ENCODE results near the gene JAK3. TPM values are rescaled to one million over a fixed set of nuclear protein-coding genes. Genes with fewer than 3 reads are reported as not detected.

JAK3 gene
- total RNA-seq, result 2.2 and 2.3 TPM in 2 replicates

GRCh38 chr19:17847538-17848366, at the start of gene JAK3:
Gene JAK3, minus strand, starts transcription at chr19:17847982. Its CDS starts 3,565 bp downstream, at chr19:17844417.

GRCh38 chr19:17871878-17872250, 24.1 kb upstream of the JAK3 start, which contains the start of gene SLC5A5:
Gene SLC5A5, plus strand, starts transcription at chr19:17871945. Its CDS starts 375 bp downstream, at chr19:17872320.

GRCh38 chr19:17859533-17860330, 11.9 kb upstream of the JAK3 start, which contains the start of gene RPL18A:
Gene RPL18A, plus strand, starts transcription at chr19:17859910. Its CDS starts 47 bp downstream, at chr19:17859957.

DNA sequence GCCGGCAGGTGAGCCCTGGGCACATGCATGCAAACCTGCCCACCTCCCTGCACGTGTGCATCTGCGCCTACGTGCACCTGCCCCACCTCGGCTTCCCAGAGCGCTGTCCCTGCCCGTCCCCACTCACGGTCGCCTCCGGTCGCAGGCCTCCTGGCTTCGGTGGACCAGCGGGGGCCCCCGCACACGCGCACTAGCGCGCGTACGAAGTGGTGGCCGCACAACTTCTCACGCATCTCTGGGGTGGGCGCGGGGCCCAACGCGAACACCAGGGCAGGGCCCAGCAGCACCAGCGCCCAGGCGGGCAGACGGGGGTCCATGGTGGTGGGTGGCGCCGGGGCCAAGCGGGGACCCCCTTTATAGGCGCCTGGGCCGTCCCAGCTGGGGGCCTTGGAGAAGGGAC, 26.6 kb downstream of the JAK3 start, which contains the start of gene INSL3:
INSL3 (minus strand) TSS at position 330 of the 400 bp plus-strand sequence; CDS start at position 317, 13 bp downstream.

DNA sequence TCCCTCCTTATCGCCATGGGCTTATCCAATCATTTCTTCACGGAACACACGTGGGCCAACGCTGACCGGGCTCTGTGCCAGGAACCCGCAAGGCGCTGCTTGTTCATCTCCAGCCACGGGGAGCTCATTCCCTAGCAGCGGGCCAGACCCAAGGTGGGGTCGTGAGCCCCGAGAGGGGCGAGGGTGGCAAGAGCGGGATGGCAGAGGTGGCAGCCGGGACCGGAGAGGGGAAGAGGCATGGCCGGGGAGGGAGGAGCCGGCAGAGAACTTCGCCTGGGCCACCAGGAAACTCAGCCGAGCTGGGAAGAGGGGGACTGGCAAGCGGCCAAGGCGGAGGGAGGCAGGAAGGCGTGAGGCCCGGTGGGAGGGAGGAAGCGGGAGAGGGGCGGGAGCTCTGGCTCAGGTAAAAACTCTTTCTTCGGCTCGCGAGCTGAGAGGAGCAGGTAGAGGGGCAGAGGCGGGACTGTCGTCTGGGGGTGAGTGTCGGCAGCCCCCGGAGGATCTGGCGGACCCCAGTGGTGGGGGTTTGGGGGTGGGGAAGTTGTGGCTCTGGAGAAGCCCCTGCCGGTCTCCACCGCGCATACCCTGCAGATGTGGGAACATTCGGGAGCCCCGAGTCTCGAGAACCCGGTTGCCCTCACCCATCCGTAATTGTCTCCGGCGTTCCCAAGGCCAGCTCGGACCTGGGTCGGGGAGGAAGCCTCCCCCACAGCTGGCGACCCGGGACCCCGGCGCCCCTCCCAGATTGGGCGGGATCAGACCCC, 52.9 kb downstream of the JAK3 start, which contains the start of gene B3GNT3:
B3GNT3 (plus strand) TSS at position 408 of the 764 bp plus-strand sequence. CDS start 12,670 bp downstream, outside the sequence.

Other genes with a start within 250 kb of the JAK3 start
- gene UNC13A, start 159.6 kb downstream of the JAK3 start, total RNA-seq, result 10.2 and 11.1 TPM in 2 replicates
- 27.4 and 29.2 TPM in 2 replicates for gene MAP1S, start 128.5 kb downstream of the JAK3 start, total RNA-seq
- gene FCHO1, start 96.5 kb downstream of the JAK3 start, total RNA-seq, result 0.68 and 0.92 TPM in 2 replicates
- gene B3GNT3, start 52.8 kb downstream of the JAK3 start, total RNA-seq, result not detected in 2 replicates
- not detected in 2 replicates for gene INSL3, start 26.5 kb downstream of the JAK3 start, total RNA-seq
- 1,055 and 1,148 TPM in 2 replicates for gene RPL18A, start 11.9 kb upstream of the JAK3 start, total RNA-seq
- not detected in 2 replicates for gene SLC5A5, start 24.0 kb upstream of the JAK3 start, total RNA-seq
- gene CCDC124, start 85.0 kb upstream of the JAK3 start, total RNA-seq, result 39.7 and 50.9 TPM in 2 replicates
- gene KCNN1, start 119.1 kb upstream of the JAK3 start, total RNA-seq, result not detected in 2 replicates
- 12.2 and 32.4 TPM in 2 replicates for gene ARRDC2, start 160.2 kb upstream of the JAK3 start, total RNA-seq
- 0.06 and 0.26 TPM in 2 replicates for gene IL12RB1, start 239.0 kb upstream of the JAK3 start, total RNA-seq
- gene MAST3, start 249.8 kb upstream of the JAK3 start, total RNA-seq, result 3.4 and 4.5 TPM in 2 replicates